HG03064 (cell line): ENCODE results near the gene SORT1.
"Not testable (repeated sequence)": the region's sequence is repeated elsewhere in the genome, so short reads cannot be mapped to it uniquely, and the experiment has no call there.

Experiments
- ATAC-seq: cut with Tn5 transposase; IDR thresholded peaks from one replicate; pipeline ENCODE4 v1.9.1; 2021; ENCODE audit warnings: low read depth; ENCODE audit not compliant: unreplicated experiment

SORT1 gene

GRCh38 chr1:109383087-109383779 lies 14.5 kb downstream of the SORT1 start:
- no peak for ATAC-seq

DNA sequence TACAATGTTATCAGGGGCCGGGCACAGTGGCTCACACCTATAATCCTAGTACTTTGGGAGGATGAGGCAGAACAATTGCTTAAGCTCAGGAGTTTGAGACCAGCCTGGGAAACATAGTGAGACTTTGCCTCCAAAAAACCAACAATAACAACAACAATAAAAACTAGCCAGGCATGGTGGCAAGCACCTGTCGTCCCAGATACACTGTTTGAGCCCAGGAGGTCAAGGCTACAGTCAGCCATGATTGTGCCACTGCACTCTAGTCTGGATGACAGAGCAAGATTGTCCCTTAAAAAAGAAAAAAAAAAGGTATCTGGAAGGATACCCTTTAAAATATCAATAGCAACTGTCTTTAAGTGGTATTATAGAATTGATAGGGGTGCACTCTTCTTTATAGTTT lies 16.1 kb downstream of the SORT1 start:
- no peak for ATAC-seq

- no peak for ATAC-seq
These were observed 17.8 kb downstream of the SORT1 start for GRCh38 chr1:109379907-109380306.

- no peak for ATAC-seq
These were observed 18.3 kb downstream of the SORT1 start for GRCh38 chr1:109379422-109379821.

GRCh38 chr1:109377698-109378097 lies 20.0 kb downstream of the SORT1 start:
- no peak for ATAC-seq

GRCh38 chr1:109373696-109374095 lies 24.0 kb downstream of the SORT1 start:
- ATAC-seq, result not testable (repeated sequence)

- no peak for ATAC-seq
These were observed 24.6 kb downstream of the SORT1 start for GRCh38 chr1:109373126-109373525.

GRCh38 chr1:109372281-109372680 lies 25.4 kb downstream of the SORT1 start:
- no peak for ATAC-seq

DNA sequence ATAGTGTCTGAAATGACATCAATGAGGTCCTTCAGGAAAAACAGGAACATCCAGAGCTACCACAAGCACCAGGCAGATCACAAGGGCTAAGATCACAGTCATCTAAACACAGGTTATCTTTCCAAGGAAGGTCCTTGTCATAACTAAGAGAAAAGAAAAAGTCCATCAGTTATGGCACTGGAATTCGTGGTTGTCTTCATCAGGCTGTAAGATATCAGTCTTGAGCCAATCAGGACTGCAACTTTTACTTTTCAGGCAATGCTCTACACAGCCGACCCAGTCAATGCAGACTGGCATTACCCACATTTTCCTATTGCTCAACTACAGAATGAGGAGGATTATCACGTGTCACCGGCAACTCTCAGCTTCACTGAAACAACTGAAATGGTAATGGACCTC lies 26.4 kb downstream of the SORT1 start:
- no peak for ATAC-seq

DNA sequence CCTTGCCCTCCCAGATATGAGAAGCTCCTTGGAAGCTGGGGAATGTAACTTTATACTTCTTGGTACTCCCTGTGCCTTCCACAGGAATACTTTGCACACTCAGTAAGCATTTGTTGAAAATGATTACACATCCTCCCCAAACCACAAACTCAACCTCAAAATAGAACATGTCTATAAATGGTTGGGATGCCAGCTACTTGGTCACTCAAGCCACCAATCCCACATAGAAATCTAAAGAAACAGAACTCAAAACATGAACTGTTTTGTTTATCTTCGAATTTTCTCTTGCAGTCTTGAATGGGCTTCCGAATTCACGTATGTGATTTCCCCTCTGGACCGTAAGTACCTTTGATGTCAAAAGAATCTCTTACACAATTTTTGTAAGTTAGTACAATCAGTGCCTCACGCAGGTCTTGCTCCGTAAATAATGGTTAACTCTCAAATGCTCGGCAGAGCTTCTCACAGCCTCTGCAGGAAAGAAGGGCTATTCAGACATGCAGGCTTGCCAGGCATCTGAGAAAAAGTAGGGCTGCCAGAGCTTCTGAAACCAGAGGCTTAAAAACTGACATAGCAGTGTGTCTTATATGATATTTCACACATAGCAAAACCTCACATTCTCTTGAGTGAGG lies 26.9 kb downstream of the SORT1 start:
- ATAC-seq, result no peak

DNA sequence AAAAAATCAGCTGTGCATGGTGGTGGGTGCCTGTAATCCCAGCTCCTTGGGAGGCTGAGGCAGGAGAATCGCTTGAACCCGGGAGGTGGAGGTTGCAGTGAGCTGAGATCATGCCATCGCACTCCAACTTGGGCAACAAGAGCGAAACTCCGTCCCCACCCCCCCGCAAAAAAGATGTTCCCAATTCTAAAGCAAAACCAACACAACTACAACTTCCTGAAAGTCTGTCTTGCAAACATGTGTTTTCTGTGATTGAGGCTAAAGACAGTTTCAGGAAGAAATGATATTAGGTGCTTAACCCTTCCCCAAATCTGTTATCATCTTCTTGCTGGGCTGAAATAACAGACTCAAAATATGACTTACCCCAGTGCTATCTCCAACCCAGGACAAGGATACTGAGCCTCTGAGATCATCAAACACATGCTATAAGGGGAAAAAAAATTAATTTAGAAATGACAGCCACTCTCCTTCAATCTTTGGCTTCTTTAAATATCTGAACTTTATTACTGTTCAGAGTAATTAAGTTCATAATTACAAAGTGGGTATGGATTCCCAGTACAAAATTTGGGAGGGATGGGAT lies 28.5 kb downstream of the SORT1 start:
- no peak for ATAC-seq

GRCh38 chr1:109368464-109368863 lies 29.3 kb downstream of the SORT1 start:
- no peak for ATAC-seq

DNA sequence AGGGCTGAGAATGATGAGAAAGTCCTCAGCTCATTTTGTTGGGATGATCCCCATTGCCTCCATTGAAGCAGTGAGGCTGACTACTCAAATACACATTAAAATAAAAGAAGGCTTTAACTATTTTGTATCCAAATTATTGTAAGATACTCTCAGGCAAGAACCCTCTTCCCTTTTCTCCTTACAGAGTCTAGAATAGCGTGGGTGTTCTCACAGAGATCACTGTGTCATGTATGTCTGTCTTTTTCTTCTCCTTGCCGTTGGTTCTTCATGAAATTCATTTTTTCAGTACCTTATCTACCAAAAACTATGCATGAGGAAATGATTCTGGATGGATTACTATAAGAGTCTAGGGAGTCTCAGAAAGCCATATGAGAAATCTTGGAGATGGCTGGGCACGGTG lies 30.1 kb downstream of the SORT1 start:
- ATAC-seq, result no peak

- no peak for ATAC-seq
These were observed 32.0 kb downstream of the SORT1 start for GRCh38 chr1:109365642-109366204.

- no peak for ATAC-seq
These were observed 36.1 kb downstream of the SORT1 start for GRCh38 chr1:109361649-109362048.

DNA sequence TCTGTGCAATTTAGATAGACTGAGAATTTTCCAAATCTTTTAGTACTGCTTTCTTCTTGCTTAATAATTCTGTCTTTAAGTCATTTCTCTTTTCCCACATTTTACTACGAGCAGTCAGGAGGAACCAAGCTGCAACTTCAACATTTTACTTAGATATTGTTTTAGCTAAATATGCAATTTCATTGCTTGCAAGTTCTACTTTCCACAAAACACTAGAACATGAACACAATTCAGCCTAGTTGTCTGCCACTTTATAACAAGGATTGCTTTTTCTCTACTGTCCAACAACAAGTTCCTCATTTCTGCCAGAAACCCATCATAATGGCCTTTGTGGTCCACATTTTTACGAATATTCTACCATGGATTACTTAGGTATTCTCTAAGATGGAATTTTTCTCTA lies 36.6 kb downstream of the SORT1 start:
- ATAC-seq, result no peak

DNA sequence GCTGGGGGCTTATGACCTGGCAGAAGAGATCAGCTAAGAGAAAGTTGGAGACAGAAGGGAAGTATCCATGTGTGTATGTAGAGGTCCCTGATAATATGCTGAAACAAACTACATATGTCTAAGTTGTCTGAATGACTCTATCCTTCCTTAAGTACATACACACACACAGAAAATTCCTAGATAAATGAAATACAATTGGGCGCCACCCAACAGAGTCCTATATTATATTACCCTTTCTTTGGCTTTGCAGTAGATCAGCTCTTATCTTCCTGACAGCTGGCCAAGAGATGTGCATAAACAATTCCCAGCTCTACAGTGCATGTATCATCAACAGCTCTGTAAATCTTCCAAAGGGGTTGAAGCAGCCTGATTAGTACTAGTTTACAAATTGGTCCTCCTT lies 40.1 kb downstream of the SORT1 start:
- no peak for ATAC-seq

DNA sequence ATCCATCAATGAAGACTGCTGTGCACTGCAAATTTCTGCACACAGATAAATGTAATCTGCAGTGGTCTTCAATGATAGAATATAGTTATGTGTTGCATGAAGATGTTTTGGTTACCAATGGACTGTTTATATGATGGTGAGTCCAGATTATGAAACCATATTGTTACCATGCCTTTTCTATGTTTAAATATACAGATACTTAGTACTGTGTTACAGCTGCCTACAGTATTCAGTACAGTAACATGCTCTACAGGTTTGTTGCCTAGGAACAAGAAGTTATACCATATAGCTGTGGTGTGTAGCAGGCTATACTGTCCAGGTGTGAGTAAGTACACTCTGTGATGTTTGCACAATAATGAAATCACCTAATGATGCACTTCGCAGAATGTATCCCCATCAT lies 40.8 kb downstream of the SORT1 start:
- ATAC-seq, result no peak

DNA sequence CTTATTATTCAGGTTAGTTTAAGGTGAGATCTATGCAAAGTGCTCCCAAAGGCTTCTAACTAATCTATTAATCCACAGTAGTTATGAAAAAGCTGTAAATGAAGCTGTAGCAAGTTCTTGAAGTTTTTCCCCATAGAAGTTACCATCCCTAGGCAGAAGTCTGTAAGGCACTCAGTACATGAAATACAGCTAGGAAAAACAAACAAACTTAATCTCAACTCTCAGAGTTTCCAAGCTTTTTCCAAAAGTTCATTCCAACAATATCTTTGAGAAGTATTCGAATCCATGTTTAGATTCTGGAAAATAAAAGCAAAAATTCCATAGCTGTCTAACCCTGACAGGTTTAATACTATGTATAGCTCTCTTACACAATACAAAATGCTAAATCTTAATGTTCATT lies 41.2 kb downstream of the SORT1 start:
- no peak for ATAC-seq

DNA sequence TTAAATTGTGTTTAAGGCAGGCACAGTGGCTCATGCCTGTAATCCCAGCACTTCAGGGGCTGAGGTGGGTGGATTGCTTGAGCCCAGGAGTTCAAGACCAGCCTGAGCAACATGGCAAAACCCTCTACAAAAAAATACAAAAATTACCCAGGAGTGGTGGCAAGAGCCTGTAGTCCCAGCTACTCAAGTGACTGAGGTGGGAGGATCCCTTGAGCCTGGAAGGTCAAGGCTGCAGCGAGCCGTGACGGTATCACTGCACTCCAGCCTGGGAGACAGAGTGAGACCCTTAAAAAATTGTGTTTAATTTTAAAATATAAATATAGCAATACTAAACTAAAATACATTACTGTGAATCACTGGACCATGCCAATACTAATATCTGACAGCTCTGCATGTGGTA lies 42.8 kb downstream of the SORT1 start:
- no peak for ATAC-seq

DNA sequence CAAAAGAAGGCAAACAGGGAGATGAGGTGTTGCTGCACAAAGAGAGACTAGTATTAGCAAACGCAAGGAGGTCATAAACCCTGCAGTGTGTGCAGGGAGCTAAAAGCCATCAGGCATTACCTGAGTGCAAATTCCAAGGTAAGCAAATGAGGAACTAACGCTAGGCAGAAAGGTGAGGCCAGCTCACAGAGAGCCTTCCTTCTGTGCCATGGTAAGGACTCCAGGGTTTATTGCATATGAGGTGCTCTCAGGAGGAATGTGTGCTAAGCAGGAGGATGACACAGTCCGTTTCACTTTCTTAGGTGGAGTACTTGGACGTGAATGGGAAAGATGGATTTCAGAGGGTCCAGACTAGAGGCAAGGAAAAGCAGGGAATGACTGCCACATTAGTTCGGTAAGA lies 46.3 kb downstream of the SORT1 start:
- ATAC-seq, result no peak

DNA sequence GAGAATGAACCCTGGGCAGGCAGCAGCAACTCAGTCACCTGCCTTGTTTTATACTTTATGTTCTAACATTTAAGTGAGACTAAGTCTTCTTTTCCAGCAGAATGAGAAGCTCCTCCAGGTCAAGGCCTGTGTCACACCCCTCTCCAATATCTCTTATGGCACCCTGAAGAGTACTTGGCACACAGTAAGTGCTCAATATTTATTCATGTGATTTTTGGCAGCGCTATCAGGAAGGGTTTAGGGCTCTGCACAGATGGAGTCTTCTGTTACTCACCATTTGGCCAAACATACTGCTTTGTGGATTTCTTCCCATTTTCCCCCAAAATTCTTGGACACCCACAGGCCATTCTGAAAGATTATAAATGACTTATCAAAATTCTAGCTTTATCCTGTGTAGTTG lies 47.1 kb downstream of the SORT1 start:
- no peak for ATAC-seq
